GM19467 (cell line): ENCODE results near the gene CTSA.

Experiments
- ATAC-seq: cut with Tn5 transposase; IDR thresholded peaks from one replicate; pipeline ENCODE4 v1.9.1; 2021; ENCODE audit warnings: mild to moderate bottlenecking, moderate library complexity; ENCODE audit not compliant: unreplicated experiment

CTSA gene

DNA sequence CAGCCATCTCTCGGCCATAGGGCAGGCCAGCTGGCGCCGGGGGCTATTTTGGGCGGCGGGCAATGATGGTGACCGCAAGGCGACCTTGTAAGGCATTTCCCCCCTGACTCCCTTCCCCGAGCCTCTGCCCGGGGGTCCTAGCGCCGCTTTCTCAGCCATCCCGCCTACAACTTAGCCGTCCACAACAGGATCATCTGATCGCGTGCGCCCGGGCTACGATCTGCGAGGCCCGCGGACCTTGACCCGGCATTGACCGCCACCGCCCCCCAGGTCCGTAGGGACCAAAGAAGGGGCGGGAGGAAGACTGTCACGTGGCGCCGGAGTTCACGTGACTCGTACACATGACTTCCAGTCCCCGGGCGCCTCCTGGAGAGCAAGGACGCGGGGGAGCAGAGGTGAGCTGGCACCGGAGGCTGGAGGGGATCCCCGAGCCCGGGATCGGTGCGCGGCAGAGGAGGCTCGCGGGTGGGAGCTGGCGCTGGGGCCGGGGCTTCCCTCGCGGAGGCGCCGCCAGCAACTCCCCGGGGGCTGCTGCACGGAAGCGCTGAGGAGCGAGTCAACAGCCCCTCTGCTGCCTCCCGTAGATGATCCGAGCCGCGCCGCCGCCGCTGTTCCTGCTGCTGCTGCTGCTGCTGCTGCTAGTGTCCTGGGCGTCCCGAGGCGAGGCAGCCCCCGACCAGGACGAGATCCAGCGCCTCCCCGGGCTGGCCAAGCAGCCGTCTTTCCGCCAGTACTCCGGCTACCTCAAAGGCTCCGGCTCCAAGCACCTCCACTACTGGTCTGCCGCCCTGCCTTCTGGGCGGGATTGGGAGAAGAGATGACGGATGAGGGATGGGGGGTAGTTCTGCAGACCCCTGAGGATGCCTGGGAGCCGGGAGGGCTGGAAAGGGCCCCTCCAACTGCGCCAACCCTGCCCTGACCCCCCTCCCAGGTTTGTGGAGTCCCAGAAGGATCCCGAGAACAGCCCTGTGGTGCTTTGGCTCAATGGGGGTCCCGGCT is at the start of gene CTSA, which contains the start of gene NEURL2:
Gene CTSA (plus strand): TSS at position 351 of the 999 bp plus-strand sequence. CDS start 234 bp downstream, at position 585.
Gene NEURL2 (minus strand): TSS at position 224 of the 999 bp plus-strand sequence. CDS start 217 bp downstream, at position 7.
- no peak for ATAC-seq

GRCh38 chr20:45841407-45842129 is 49.6 kb upstream of the CTSA start:
- no peak for ATAC-seq

DNA sequence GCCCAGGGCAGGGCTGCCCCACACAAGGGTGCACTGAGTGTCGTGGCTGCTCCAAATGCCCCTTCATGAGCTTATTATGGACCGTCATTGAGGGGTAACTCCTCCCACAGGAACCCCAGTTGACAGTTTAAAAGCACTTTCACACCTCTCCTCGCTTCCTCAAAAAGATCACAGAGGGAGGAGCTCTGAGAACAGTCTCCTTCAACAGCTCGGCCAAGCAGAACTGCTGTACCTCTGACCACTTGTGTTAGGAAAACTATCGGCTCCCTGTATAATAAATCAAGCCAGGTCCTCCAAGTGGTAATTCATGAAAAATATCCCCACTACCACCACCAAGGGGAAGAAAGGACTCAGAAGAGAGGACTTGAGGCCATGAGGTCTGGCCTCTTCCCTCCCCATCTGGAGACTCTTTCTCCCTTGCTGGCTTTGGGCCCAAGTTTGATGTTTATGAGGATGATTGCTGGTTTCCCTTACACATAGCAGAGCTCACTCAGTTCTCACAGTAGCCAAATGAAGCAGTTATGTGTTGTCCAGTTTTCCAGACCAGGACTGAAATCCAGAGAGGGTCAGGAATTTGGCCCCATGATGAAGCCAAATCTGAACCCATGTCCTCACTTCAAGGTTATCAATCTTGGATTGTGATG is 48.8 kb upstream of the CTSA start:
- ATAC-seq, result no peak

- no peak for ATAC-seq
Measured at GRCh38 chr20:45843506-45843905, 47.6 kb upstream of the CTSA start.

DNA sequence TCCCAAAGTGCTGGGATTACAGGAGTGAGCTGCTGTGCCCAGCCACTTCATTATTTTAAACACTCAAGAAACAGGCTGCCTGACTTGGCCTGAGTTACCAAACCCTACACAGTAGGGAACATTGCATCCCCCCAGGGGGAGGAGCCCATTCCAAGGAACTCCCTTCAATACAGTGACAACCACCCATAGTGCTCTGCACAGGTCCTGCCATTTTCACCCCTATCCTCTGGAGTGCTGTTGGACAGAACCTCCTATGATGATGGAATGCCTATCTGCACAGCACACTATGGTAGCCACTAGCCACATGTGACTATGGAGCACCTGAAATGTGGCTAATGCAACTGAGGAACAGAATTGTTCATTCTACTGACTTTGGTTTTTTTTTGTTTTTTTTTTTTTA is 45.7 kb upstream of the CTSA start:
- ATAC-seq, result no peak

- no peak for ATAC-seq
Measured at GRCh38 chr20:45848421-45848820, 42.7 kb upstream of the CTSA start.

GRCh38 chr20:45848969-45849582 is 42.1 kb upstream of the CTSA start:
- no peak for ATAC-seq

GRCh38 chr20:45850238-45850637 is 40.9 kb upstream of the CTSA start:
- ATAC-seq, result no peak

GRCh38 chr20:45850926-45851325 is 40.2 kb upstream of the CTSA start:
- no peak for ATAC-seq

DNA sequence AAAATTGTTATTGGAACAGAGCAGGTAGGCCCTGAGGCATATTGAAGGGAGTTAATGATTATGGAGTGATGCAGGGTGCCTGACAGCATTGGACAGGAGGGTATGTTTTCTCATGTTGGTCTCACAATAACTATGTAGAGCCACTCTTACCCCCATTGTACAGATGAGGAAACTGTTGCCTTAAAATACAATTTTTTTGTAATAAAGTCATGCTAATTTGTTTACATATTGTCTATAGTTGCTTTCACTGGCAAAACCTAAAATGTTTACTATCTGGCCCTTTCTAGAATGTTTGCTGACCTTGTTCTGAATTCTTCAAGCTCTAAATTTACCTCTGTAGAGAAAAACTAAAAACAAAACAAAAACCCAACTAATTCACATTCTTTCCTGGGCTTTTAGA is 39.6 kb upstream of the CTSA start:
- no peak for ATAC-seq

- ATAC-seq, result no peak
Measured at GRCh38 chr20:45852326-45852725, 38.8 kb upstream of the CTSA start.

DNA sequence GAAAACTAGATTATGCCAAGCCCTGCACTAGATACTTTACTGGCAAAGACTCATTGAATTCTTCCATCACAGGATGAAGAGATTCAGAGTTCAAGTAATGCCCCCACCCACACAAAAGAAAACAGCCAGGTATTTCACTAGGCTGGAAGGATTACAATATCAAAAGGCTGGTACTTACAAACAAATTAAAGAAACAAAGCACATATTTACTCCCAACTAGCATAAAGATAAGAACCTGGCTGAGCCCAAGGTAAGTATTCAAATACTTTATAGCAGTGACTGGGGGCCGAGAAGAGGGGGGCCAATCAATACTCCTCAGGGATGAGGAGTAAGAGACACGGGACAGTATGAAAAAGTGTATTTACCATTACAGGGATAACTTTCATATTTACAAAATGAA is 37.7 kb upstream of the CTSA start:
- ATAC-seq, result no peak

DNA sequence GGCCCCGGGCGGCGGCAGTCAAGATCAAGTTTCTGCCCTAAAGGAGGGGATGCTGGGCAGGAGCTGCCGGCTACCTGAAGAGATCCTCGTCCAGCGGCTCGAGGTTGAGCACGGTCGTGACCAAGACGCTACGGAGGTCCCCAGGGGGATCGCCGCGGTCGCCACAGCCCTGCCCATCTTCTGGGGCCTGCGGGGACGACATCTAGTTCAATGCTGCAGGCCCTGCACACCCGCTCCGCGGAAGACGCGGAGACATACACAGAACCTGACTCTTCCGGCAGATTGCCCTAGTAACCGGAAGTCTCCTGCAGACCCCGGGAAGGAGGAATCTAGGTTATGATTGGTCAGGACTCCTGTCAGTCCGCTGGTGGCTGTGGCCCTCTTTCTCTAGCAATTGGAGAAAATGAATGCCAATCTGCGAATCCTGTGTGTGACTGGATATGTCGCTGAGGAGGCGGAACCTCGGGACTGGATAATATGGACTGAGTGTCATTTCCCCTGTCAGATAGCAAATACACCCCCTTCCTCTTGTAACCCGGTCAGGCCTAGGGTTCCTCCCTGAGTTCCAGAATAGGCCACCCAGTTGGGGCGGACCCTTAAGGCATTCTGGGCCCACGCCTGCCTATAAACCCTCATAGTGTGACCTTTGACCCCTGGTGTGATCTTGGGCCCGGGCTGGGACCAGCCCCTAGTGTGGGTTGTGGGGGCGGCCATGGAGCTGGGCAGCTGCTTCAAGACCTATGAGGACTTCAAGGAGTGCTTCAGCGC is 33.8 kb upstream of the CTSA start, which contains the start of the genes ACOT8 and ZSWIM3:
Gene ACOT8 (minus strand): TSS at position 279 of the 768 bp plus-strand sequence. CDS start 77 bp downstream, at position 202.
Gene ZSWIM3 (plus strand): TSS at position 501 of the 768 bp plus-strand sequence. CDS start 212 bp downstream, at position 713.
- ATAC-seq, result peak; percentile 96

- ATAC-seq, result peak; percentile 4
Measured at GRCh38 chr20:45857882-45858216, 33.3 kb upstream of the CTSA start.

DNA sequence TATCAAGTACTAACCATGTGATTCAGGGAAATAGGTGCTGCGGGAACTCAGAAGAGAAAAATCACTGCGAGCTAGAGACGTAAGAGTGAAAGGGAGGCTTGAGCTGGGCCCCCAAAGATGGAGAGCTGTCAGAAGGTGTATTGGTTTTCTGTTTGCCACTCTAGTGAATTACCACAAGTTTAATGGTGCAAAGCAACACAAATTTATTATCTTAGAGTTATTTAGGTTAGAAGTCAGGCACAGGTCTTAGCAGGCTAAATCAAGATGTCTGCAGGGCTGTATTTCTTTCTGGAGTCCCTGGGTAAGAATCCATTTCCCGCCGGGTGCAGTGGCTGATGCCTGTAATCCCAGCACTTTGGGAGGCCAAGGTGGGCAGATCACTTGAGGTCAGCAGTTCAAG is 31.2 kb upstream of the CTSA start:
- ATAC-seq, result no peak

- no peak for ATAC-seq
Measured at GRCh38 chr20:45860560-45861220, 30.4 kb upstream of the CTSA start.

DNA sequence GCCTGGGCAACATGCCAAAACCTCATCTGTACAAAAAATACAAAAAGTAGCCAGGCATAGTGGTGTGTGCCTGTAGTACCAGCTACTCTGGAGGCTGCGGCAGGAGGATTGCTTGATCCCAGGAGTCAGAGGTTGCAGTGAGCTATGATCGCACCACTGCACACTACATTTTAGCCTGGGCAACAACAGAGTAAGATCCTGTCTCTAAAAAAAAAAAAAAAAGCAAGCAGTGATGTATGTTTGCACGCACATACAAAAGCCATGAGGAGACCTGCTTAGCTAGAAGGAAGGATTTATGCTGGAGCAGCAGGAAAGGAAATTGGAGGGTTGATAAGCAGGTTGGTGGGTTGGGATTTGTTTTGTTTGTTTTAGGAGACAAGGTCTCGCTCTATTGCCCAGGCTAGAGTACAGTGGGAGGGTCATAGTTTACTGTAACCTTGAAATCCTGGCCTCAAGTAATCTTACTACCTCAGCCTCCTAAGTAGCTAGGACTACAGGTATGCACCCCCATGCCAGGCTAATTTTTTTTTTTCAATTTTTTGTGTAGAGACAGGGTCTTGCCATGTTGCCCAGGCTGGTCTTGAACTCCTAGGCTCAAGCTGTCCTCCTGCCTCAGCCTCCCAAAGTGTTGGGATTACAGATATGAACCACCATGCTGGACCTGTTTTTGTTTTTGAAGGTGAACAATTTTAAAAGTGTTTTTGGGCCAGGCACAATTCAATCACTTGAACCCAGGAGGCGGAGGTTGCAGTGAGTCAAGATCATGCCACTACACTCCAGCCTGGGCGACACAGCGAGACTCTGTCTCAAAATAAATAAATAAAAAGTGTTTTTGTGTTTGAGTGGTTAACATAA is 29.7 kb upstream of the CTSA start:
- no peak for ATAC-seq
